Right ventricle myocardium inferior (tissue), 1 donor: Measurements from ENCODE around the gene TTC23. TPM values are rescaled to one million over a fixed set of nuclear protein-coding genes. Genes with fewer than 3 reads are reported as not detected.

Experiments used
- ATAC-seq: fragments of 200-7000 bp; cut with Tn5 transposase; one replicate; pipeline ENCODE4 v1.9.1; 2020; ENCODE audit warnings: mild to moderate bottlenecking, moderate library complexity
- DNase-seq: peaks from one replicate; pipeline ENCODE4 v3.0.0; 2021; ENCODE audit errors: missing footprints
- intact Hi-C: fragments of 100-400 bp; cut with DNase I; formaldehyde crosslinking; loops from one replicate; pipeline ENCODE4 v1.11.0; 2022
- total RNA-seq: library from RNA; stranded (reverse); fragmentation: NEBNext Ultra II Directional; extraction: Animal tissue kit (Norgen Biotek cat#: 25700); gene quantifications from one replicate; pipeline ENCODE4 v1.2.1, GENCODE V29; 2021
- donor health status: DM: no; HTN: yes; CAD: no; lungs with severe emphysema.

The TTC23 gene
- total RNA-seq, 1 donor from 2014 or later: 13.0 TPM

DNA sequence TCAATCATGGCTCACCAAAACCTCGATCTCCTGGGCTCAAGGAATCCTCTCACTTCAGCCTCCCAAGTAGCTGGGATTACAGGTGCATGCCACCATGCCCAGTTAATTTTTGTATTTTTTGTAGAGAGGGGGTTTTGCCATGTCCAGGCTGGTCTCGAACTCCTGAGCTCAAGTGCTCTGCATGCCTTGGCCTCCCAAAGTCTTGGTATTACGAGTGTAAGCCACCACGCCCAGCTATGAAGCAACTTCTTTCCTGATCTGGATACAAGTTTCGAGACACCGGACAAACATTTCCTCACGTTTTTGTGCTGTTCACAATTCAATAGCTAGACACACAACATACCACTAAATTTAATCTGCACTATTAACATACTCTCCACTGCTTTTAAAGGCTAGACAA is 147.9 kb downstream of the TTC23 start:
- ATAC-seq (no peak), DNase-seq (no peak)
- intact Hi-C loops: loop anchor here (5.0 to 10.0 kb wide), 2 partner anchors 71 to 633 kb away; partner anchors contain the start of gene LYSMD4

DNA sequence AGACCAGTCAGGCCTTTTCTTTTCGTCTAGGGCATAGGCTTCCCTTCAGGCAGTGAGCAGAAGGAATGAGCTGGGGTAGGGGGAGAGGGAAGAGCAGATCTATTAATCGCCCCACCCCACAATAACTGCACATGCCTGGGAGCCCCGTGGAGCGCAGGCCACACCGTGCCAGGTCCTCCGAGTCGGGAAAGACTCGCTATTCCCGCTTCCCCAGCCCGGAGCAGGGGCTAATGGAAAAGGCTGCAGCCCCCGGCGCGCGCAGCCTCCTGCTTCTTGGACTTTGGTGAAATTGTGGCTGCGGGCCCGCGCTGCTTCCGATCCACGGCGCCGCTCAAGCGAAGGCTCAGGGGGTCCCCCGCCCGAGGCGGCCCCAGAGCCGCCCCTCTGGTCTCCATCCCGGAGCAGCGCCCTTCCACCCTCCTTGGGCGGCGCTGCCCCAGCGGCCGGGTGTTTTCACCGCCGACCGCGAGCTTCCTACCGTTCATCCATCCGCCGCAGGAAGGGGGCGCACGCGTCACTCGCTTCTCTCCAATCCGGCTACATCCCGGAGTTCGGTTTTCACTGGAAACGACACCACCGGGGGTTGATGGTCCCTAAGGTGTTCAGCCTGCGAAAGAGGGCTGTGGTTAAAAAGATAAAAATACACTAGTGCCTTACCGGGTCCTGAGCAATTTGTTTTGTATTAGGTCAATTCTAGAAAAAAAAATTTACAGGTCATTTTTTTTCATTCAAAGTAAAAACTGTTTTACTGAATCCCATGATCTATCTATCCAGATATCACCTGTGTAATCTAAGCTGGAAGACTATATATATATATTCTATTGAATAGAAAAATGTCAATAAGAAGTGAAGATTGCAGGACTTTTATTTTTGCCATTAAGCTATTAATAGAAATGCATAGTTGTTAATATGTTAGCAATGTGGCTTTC is 148.9 kb downstream of the TTC23 start:
- intact Hi-C loops: loop anchor here (1.0 to 10.0 kb wide), 3 partner anchors 72 to 634 kb away; partner anchors contain the start of gene LYSMD4
- DNase-seq: peak; percentile 90
- peak; percentile 45 for ATAC-seq

DNA sequence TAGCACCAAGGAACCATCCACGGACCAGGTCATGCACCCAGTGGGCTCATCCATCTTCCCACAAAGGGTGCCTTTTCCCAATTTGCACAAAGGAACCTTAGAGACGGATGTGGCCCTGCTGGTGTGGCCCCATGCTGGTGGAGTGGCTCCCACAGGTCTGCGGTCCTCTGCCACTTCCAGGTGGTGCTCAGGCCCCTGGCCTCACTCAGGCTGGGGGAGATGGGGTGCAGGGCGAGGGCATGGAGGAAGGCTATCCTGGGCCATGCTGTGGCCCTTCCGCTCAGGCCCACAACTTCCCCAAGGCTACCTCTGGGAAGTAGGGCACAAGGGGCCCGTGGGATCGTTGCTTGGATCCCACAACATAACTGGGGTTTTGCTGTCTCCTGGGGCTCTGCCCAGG is 149.7 kb downstream of the TTC23 start:
- DNase-seq: no peak
- intact Hi-C loops: loop anchor here (1.0 to 10.0 kb wide), 3 partner anchors 73 to 635 kb away; partner anchors contain the start of gene LYSMD4
- no peak for ATAC-seq

DNA sequence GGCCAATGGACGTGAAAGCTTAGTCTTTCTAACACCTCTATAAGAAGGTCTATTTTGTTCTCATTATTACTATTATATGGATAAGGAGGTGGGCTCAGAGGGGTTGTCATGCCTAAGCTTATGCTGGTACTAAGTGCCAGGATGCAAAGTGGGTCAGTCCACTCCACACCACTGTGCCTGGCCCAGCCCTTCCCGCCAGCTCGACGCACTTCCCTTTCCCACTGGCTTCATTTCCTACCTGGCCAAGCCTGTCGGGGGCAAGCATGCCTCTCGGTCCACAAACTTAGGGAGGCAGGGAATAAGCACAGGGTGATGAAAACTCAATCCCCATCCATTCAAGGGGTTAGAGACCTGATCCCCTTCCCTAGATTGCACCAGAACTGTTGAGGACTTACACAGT is 150.4 kb downstream of the TTC23 start:
- ATAC-seq (no peak), DNase-seq (no peak)
- intact Hi-C loops: no loop called here

- DNase-seq: no peak
- ATAC-seq: no peak
- intact Hi-C loops: no loop called here
These were observed 151.0 kb downstream of the TTC23 start for GRCh38 chr15:99098426-99098825.

DNA sequence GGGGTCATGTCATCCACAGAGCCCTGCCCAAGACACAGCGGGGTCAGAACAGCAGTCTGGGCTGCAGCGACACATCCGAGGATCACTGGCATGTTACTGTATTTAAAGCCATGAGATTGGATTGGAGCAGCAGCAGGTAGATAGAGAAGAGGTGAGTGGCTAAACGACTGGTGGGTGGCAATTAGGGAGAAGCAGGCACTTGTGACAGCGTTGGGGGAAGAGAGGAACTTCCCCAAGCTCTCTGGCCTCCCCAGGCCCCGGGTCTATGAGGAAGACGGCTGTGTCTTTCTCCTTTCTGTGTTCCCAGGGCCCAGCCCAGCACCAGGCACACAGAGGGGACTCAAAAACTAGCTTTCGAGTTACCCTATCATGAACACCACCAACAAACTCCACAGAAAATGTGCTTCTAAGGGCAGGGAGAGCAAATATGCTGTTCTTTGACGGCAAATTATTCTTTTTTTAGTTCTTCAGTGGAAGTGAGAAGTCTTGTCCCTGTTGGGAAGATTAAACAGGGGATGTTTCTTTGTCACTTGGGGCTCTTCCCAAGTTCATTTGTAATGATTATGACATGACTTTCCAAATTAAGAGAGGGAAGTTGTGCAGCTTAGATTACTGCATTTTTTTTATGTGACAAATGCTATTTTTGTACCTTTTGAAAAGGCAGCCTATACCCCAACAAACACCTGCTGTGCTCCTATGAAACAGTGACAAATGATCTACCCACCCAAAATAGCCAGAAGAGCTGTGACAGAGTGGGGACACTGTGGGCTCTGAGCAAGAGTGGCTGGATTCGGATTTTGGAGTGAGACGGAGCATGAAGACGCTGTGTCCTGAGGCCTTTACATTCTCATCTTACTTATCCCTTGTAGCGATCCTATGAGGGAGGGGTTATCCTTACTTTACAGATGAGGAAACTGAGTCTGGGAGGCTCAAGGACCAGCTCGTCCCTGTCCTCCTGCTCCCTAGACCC is 151.7 kb downstream of the TTC23 start:
- DNase-seq: no peak
- intact Hi-C loops: no loop called here
- no peak for ATAC-seq

DNA sequence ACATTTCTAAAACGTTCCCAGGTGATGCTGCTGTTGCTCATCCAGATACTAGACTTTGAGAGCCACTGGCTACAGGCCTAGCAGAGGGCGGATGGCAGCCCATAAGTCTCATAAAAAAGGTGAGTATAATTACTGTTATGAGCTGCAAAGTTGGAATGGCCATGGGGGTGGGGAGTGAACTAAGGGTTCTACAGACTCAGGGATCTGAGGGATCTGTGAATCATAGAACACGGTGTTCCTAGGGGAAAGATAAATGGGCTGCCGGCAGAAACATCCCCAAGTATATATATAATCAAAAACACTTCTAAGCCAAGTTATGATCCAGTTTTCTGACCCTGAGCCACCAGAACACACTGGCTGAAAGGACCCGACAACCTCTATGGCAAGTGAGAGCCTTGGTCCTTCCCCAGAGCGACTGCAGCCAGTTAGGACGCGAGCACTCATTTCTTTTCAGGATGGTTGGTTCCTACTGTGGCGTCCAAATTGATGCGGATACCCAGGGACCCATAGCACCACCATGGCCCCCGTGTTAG is 152.4 kb downstream of the TTC23 start:
- DNase-seq (no peak), ATAC-seq (no peak)
- intact Hi-C loops: no loop called here

DNA sequence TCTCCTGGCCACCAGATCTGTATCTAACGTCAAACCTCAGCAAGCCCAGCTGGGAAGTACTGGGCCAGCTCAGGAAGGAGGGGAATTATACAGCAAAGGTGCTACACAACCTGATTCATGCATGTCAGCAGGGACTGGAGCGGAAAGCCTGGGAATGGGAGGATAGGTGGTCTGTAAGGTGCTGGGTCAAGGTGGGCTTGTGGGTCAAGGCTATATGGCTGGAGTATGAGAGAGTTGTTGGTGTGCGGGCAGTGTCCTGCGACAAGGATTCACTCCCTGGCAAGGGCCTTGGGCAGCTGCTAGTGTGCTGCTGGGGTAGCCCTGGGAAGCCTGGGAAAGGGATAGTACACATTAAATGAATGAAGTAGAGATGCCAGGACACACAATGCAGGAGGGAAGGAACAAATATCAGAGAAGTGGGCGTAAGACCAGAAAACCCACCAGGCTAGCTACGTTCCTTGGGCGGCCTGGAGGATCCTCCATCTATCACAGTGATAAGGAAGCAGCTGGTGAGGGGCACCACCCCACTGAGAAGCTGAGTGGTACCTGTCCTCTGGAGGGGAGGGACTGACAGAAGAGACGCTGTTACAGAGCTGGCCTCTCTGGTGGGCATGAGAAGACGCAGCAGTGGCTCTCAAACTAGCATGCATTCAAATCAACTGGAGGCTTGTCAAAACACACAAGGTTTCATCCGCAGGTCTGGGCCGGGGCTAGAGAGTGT is 153.0 kb downstream of the TTC23 start:
- intact Hi-C loops: no loop called here
- ATAC-seq (no peak), DNase-seq (no peak)

- DNase-seq (no peak), ATAC-seq (no peak)
- intact Hi-C loops: no loop called here
These were observed 153.8 kb downstream of the TTC23 start for GRCh38 chr15:99095626-99096025.

- intact Hi-C loops: no loop called here
- DNase-seq (no peak), ATAC-seq (no peak)
These were observed 156.7 kb downstream of the TTC23 start for GRCh38 chr15:99092554-99093172.

GRCh38 chr15:99090938-99091337 is 158.4 kb downstream of the TTC23 start:
- ATAC-seq (no peak), DNase-seq (no peak)
- intact Hi-C loops: no loop called here

DNA sequence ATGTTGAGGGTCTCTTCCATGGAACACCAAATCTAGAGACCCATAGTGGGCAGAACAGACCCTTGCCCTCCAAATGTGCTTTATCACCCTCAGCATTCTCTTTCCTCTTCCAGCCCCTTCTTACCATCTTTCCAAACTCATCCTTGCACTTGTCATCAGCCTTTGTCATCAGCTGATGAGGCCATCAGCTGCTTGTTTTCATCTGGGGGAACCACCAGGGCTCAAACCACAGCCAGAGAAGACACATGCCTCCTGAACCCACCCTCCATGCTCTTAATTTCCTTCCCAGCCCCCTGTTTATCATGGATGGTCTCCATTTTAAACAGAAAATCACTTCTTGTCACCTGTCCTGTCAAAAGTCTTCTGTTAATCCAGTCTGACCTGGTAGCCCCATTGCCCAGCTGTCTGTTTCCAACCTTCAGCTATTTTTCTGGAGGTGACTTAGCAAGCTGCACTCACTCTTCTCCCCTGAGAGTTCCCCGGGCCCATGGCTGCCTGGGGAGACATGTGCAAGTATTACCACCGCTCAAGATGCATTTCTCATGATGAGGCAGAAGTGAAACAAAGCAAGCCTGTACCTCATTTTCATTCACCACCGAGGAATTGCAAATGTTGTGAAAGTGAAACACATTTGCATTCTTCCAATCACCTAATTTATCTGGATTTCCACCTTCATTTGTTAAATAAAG is 159.2 kb downstream of the TTC23 start:
- intact Hi-C loops: no loop called here
- ATAC-seq: no peak
- DNase-seq: no peak

- intact Hi-C loops: no loop called here
- no peak for DNase-seq
These were observed 161.9 kb downstream of the TTC23 start for GRCh38 chr15:99087405-99087943.

GRCh38 chr15:99086327-99086667 is 163.1 kb downstream of the TTC23 start:
- DNase-seq (no peak), ATAC-seq (no peak)
- intact Hi-C loops: no loop called here

More at GRCh38 chr15:99087405-99087943, 161.9 kb downstream of the TTC23 start:
- no peak for ATAC-seq
